Activated CD8-positive, alpha-beta memory T cell treated with anti-CD3 and anti-CD28 coated beads, Interleukin-2, amount 50 U/mL, for 24 hours (primary cell): ENCODE measurements around the gene ZNF785.
A peak's percentile ranks its signal among the peaks of the same experiment; 100 is the strongest.
"Not testable (repeated sequence)": the region's sequence is repeated elsewhere in the genome, so short reads cannot be mapped to it uniquely, and the experiment has no call there.

ENCODE experiments used
- DNase-seq: peaks from one replicate; pipeline ENCODE4 v3.0.0-alpha.2; 2020; ENCODE audit errors: extremely low read depth

The ZNF785 gene

GRCh38 chr16:30585400-30586191 lies at the start of gene ZNF785:
Gene ZNF785, minus strand, starts transcription at chr16:30585697. Its CDS starts 86 bp downstream, at chr16:30585611.
- DNase-seq = peak; percentile 78

DNA sequence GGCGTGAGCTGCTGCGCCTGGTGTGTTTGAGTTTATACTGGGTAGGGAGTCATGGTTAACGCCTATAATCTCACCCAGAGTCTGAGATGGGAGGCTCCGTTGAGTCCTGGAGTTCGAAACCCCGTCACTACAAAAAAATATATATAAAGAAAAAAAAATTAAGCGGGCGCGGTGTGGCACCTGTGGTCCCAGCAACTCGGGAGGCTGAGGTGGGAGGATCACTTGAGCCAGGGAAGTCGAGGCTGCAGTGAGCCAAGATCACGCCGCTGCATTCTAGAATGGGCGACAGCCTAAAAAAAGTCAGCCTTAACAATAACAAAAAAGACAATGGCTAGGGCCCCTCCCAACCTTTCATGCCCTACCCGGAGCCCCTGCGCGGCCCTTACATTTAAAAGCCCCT lies 48.0 kb upstream of the ZNF785 start:
- no peak for DNase-seq

- not testable (repeated sequence) for DNase-seq
Observed at GRCh38 chr16:30632454-30632853, 47.0 kb upstream of the ZNF785 start.

- DNase-seq = peak; percentile 81
Observed at GRCh38 chr16:30628628-30629540, 43.4 kb upstream of the ZNF785 start.

DNA sequence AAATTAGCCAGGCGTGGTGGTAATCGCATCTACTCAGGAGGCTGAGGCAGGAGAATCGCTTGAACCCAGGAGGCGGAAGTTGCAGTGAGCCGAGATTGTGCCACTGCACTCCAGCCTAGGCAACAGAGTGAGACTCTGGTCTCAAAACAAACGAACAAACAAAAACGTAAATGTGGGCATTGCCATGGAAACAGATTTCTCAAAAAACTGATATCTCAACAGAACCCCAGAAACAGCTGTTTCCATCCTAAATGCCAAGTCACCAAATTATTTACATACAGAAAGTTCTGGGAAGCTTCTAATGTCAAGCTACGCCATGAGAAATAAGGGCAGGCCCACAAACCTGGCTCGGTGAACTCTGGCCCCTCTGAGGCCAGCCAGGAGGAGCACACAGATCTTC lies 40.7 kb upstream of the ZNF785 start:
- DNase-seq = no peak

GRCh38 chr16:30623536-30624283 lies 38.2 kb upstream of the ZNF785 start:
- DNase-seq = no peak

- DNase-seq = no peak
Observed at GRCh38 chr16:30622455-30623032, 37.0 kb upstream of the ZNF785 start.

DNA sequence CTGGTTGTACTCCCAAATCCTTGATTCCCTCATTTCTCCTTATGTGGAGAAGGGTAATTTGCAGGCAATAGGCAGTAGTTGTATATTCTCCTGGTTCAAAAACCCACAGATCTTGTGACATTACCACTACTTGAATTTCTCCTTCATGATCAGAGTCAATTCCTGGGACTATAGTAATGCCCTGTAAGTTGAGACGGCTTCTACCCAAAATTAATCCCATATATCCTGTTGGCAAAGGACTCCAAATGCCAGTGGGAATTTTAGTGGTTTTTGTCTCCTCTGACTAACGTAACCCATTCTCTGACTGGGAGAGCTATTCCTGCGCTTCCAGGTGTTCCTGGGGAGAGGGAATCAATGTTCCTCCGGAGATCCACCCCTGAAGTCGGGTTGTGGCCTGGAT lies 36.3 kb upstream of the ZNF785 start:
- DNase-seq = no peak

- no peak for DNase-seq
Observed at GRCh38 chr16:30620169-30620568, 34.7 kb upstream of the ZNF785 start.

GRCh38 chr16:30619638-30620037 lies 34.1 kb upstream of the ZNF785 start:
- DNase-seq = no peak

DNA sequence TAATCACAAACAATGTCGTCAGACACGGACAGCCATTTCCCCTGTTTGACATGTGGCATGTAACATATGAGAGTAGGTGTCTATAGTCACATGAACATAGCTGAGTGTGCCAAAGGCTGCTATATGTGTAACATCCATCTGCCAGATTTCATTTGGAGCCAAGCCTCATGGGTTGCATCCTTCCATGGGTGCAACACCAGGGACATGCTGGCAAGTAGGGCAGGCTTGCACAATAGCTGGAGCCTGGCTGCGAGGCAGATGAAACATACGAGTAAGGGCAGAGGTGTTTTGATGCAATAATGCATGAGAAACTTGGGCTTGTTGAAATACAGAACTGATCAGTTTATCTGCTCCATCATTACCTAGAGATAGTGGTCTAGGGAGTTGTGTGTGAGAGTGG lies 33.7 kb upstream of the ZNF785 start:
- DNase-seq = no peak

GRCh38 chr16:30615358-30616091 lies 30.0 kb upstream of the ZNF785 start:
- peak; percentile 51 for DNase-seq

DNA sequence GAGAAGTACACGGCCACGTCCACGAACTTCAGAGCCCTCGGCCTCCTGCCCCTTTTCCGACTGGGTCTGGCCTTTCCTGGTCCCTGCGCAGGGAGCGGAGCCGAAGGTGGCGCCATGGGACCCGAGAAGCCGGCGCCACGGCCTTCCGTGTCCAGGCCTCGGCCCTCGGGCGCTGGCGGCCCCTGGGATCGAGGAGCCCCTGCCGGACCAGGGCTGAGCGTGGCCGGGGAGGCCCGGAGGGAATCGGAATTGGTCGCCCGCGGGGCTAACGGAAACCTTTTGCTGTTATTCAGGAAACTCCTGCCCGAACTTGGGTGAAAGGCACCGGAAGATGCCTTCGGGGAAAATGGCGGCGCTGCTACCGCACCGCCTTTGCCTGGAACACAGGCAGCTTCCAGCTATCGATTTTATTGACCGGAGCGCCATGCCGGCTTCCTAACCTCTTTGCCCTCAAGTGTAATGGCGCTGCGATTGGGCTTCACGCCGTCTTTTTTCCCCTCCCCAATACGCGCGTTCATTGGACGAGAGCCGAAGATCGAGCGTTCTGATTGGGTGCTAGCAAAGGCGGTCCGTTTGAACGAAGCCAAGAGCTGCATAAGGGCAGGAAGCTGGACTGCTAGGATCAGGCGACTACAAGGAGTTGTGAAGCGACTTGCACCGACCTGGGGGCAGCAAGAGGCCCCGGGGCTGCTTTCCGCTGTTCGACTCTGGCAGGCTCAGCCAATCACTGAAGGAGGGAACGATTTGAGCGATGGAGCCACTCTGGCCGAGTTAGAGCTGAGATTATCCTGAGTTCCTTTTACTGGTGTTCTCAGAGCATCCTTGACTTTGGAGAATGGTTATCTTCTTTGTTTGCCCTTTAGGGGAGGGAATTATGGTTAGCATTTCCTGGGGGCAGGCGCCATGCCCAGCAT lies 24.7 kb upstream of the ZNF785 start, which contains the start of gene ZNF689:
ZNF689 (minus strand) TSS at position 464 of the 914 bp plus-strand sequence; CDS start at position 116, 348 bp downstream.
- DNase-seq = peak; percentile 85

- DNase-seq = no peak
Observed at GRCh38 chr16:30609002-30609925, 23.8 kb upstream of the ZNF785 start.

DNA sequence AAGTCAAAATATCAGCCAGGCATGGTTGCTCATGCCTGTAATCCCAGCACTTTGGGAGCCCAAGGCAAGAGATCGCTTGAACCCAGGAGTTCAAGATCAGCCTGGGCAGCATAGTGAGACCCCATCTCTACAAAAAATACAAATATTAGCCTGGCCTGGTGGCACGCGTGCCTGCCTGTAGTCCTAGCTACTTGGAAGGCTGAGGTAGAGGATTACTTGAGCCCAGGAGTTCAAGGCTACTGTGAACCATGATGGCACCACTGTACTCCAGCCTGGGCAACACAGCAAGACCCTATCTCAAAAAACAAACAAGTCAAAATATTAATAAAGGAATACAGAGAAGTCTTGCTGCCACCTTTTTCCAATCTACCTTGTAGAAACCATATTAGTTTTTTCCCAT lies 20.5 kb upstream of the ZNF785 start:
- DNase-seq = no peak

DNA sequence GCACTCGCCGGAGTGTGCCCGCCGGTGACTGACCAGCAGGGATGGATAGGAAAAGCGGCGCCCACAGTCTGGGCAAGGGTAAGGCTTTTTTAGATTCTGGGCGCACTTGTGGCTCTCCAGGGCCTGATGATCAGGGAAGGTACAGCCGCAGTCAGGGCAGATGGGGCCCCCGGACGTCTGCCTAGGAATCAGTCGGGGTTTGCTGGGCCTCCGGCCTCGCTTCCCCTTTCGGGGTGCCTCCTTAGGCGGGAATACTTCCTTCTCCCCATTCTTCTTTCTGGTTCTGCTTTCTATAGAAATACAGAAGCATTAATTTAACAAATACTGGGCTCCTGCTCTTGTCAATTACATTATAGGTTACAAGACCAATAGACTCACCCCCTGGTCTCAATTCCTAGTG lies 19.7 kb upstream of the ZNF785 start:
- no peak for DNase-seq

DNA sequence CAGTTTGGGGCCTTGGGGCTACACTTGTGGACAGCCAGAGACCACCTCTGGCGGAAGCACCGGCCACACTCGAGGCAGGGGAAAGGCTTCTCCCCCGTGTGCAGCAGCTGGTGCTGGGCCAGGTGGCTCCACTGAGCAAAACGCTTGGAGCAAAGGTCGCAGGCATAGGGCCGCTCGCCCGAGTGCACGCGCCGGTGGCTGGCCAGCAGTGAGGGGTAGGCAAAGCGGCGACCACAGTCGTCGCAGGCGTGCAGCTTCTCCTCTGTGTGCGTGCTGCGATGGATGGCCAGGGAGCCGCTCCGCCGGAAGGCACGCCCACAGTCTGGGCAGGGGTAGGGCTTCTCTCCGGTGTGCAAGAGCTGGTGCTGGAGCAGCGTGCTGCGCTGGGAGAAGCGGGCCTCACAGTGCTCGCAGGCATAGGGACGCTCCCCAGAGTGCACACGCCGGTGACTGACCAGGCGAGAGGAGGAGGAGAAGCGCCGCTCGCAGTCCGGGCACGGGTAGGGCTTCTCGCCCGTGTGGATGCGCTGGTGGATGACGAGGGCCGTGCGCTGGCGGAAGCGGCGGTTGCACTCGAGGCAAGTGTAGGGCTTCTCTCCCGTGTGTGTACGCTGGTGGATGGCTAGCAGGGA lies 18.9 kb upstream of the ZNF785 start:
- DNase-seq = no peak

DNA sequence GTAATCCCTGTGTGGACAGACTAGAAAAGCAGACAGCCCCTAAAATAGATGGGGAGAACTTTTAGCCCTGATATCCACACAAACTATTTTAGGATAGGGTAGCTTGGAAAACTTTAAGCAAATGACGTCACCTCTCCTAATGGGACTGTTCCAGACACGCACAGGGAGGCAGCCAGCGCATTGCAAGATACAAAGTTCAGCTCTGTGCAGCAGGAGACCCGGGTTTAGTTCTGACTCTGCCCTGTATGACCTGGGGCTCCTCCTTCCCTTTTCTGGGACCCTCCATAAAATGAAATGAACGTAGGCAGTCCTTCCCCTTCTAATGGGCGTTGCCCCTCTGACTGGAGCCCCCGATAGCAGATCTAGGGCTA lies 18.4 kb upstream of the ZNF785 start:
- no peak for DNase-seq
